BJ (cell line): ENCODE results near the gene LVRN. TPM values are rescaled to one million over a fixed set of nuclear protein-coding genes. Genes with fewer than 3 reads are reported as not detected.

Experiments
- CTCF ChIA-PET: fragments of 350-600 bp; formaldehyde crosslinking; extraction: SDS; loops from one replicate; lab custom pipeline; 2021; ENCODE audit warnings: antibody characterized with exemption, inconsistent platforms; lab: Yijun Ruan, JAX
- POLR2A ChIA-PET: fragments of 300-600 bp; sonication (Branson Sonifier 250); formaldehyde crosslinking; extraction: SDS; loops from one replicate; lab custom pipeline; 2021; ENCODE audit warnings: antibody characterized with exemption; lab: Charles Lee
- DNase-seq: peaks from one replicate; pipeline ENCODE4 v3.0.0-alpha.2; 2011; ENCODE audit warnings: low read depth
- H3K27me3 ChIP-seq: 2 replicates; pipeline ENCODE4 v1.6.0; 2011; ENCODE audit warnings: low read length; ENCODE audit not compliant: control insufficient read depth, insufficient read depth
- H3K36me3 ChIP-seq: 2 replicates; pipeline ENCODE4 v1.5.1; 2011; ENCODE audit warnings: low read length; ENCODE audit not compliant: control insufficient read depth, insufficient read depth
- H3K4me3 ChIP-seq: 2 replicates; pipeline ENCODE4 v1.5.1; 2011; ENCODE audit warnings: low read depth, mild to moderate bottlenecking, control low read depth, low read length
- polyA plus RNA-seq: library from polyadenylated mRNA; depleted of rRNA; stranded (reverse); fragments of >200 nt; gene quantifications from 2 replicates; pipeline ENCODE4 v1.2.3, GENCODE V29; 2011
- TF ChIP-seq, protein P1 (sequence below): IDR thresholded peaks from 2 replicates; pipeline ENCODE4 v1.5.1; 2011; ENCODE audit warnings: low read depth, mild to moderate bottlenecking, control low read depth, inconsistent platforms, low read length, moderate library complexity; ENCODE audit not compliant: insufficient read depth

Gene LVRN
- polyA plus RNA-seq, 1 experiment = 0.05 TPM

DNA sequence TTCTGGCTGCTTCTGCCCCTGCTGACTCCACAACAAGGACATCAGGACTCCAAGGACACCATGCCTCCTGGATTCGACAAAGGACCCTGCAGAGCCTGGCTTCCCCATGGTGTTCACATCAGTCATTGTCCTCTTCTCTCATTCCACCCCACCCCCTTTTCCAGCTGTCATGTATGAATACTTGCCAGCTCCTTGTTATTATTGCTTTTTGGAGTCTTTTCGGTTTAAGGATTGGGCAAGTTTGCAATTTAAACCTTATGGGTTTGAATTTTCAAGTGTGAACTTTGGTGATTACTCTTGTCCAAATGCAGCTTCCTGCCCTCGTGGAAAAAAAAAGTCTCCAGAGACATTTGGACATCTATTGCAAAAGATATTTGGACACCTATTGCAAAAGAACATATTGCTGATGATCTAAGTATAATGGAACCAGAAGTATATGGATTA, 14.2 kb upstream of the LVRN start:
- ChIA-PET POLR2A (no interaction called here), CTCF (interaction anchor here (0.6 kb wide), 1 partner anchor 56 kb away, joined by 3 read pairs; no protein-coding TSS in a partner anchor)
- H3K36me3 ChIP-seq = no peaks in the 10 kb centered on the region
- no peak overlapping the region for H3K4me3 ChIP-seq
- H3K27me3 ChIP-seq = no peaks in the 10 kb centered on the region
- TF ChIP-seq, protein P1, sequence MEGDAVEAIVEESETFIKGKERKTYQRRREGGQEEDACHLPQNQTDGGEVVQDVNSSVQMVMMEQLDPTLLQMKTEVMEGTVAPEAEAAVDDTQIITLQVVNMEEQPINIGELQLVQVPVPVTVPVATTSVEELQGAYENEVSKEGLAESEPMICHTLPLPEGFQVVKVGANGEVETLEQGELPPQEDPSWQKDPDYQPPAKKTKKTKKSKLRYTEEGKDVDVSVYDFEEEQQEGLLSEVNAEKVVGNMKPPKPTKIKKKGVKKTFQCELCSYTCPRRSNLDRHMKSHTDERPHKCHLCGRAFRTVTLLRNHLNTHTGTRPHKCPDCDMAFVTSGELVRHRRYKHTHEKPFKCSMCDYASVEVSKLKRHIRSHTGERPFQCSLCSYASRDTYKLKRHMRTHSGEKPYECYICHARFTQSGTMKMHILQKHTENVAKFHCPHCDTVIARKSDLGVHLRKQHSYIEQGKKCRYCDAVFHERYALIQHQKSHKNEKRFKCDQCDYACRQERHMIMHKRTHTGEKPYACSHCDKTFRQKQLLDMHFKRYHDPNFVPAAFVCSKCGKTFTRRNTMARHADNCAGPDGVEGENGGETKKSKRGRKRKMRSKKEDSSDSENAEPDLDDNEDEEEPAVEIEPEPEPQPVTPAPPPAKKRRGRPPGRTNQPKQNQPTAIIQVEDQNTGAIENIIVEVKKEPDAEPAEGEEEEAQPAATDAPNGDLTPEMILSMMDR = no peak
- DNase-seq = no peak

DNA sequence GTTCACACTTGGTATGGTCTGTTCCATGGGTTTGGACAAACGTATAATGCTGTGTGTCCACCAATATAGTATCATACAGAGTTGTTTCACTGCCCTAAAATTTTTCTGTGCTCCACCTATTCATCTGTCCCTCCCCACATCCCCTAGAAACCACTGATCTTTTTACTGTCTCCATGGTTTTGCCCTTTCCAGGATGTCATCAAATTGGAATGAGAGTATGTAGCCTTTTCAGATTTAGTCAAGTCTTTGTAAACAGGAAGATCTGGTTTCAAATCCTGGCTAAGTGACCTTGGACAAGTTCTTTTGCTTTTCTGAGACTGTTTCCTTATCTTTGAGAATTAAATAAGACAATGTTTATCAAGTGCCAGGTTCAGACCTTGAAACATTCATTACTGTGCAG, 13.2 kb upstream of the LVRN start:
- ChIA-PET CTCF (interaction anchor here (0.6 kb wide), 1 partner anchor 375 kb away, joined by 3 read pairs; no protein-coding TSS in a partner anchor), POLR2A (no interaction called here)
- Histone ChIP-seq H3K4me3 (no peak overlapping the region), H3K36me3 (no peaks in the 10 kb centered on the region), H3K27me3 (no peaks in the 10 kb centered on the region)
- TF ChIP-seq, protein P1 = no peak
- no peak for DNase-seq

DNA sequence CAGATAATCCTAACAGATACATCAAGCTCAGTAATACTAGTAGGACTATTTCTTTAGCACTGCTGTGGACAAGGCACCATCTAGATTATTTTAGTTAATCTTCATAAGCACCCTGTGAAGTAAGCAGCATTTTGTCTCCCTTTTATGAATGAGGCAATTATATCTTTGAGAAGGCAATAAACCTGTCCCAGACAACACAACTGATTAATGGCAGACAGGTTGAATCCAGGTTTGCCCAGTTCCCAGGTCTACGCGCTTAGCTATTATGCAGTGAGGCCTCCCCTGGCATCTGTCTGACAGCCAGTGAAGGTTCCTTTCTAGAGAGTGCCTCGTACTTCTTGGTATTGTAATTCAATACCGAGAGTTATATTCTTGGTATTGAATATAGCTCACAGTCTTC, 9.7 kb upstream of the LVRN start:
- no peak for DNase-seq
- Histone ChIP-seq H3K27me3 (no peaks in the 10 kb centered on the region), H3K4me3 (no peak overlapping the region), H3K36me3 (no peaks in the 10 kb centered on the region)
- TF ChIP-seq, protein P1 = no peak
- ChIA-PET CTCF (interaction anchor here (1.0 kb wide), 1 partner anchor 12 kb away, joined by 3 read pairs; no protein-coding TSS in a partner anchor), POLR2A (no interaction called here)

DNA sequence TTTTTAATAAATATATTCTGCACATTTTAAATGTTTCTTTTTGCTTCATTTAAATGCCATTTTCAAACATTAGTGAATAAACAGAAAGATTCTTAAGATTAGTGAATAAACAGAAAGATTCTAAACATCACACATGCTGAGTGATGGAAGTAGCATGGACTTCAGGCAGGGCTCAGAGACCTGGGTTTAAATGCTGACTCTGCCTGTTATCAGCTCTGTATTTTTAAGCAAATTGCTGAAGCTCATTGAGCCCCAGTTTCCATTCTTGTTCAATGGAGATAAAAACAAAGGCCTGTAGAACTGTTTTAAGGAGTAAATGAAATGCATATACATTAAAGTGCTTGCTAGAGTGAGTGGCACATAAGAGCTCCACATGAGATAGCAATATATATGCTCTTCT, 8.1 kb upstream of the LVRN start:
- POLR2A ChIA-PET = no interaction called here
- TF ChIP-seq, protein P1 = no peak
- DNase-seq = no peak
- CTCF ChIA-PET = no interaction called here
- no peak overlapping the region for H3K4me3 ChIP-seq
- H3K27me3 ChIP-seq = no peaks in the 10 kb centered on the region
- H3K36me3 ChIP-seq = no peaks in the 10 kb centered on the region

DNA sequence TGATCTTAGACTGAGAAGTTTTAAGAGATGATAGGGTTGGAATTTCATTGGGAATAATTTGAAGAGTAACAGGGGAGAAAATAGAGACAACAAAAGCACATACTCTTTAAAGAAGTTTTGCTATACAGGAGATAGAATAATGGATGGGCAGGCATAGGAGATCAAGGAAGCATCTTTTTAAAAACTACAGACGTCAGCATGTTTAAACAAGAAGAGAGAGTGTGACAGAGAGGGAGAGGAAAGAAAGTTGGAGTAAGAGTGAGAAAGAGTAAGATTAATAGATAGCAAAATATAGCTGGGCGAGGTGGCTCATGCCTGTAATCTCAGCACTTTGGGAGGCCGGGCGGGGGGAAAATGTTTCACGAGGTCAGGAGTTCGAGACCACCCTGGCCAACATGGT, 5.3 kb upstream of the LVRN start:
- POLR2A ChIA-PET = no interaction called here
- H3K4me3 ChIP-seq = no peak overlapping the region
- CTCF ChIA-PET = no interaction called here
- TF ChIP-seq, protein P1 = no peak
- no peak for DNase-seq
- no peaks in the 10 kb centered on the region for H3K27me3 ChIP-seq
- H3K36me3 ChIP-seq = no peaks in the 10 kb centered on the region
